ENCODE results near the gene DIPK2A. TPM values are rescaled to one million over a fixed set of nuclear protein-coding genes. Genes with fewer than 3 reads are reported as not detected.
A peak's percentile ranks its signal among the peaks of the same experiment; 100 is the strongest.

The DIPK2A gene
- total RNA-seq, 1 experiment from 2014 or later, result 37.7 TPM

DNA sequence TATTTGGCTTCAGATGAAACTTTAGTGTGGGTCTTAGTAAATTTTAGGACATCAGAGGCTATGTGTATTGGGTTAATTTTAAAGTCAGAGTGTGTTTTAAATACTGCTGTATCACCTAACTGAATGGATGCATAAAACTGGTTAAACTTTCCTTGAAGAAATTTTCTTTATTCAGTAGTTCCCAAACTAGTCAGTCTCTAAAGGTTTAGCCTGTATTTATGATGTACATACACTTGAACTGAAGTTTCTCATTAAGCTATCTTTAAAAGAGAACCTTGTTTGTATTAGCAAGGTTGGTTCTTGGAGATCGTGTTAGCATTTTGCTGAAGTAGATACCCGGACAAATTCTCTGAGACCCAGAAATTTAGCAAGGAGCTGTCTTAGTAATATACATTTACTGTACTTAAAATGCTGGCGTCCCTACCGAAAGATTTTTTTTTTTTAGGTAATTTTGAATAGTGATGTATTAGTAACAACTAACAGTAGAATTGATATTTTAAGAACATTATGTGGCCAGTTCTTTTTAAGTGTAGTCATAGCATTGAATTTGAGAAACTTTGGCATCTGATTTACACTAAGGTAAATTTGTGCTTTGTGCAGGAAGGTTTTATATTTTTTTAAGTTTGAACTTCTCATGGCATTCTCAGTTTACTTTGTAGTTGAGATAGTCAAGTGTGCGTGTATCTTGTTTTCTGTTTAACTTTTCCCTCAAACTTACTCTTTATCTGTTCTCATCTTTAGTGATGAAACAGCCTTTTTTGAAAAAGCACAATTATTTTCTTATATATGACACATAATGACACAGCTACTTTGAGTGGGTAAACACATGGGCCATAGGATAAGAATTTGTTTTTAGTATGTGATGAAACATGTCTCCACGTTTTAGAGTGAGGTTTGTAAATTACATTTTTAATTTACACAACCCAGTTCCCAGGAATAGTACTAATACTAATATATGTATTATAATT is 2.9 kb downstream of the DIPK2A start:
- peaks cover 54% of the 10 kb centered on the region for H3K36me3 Mint-ChIP-seq (ENCODE audit: insufficient read depth, unreplicated experiment)
- intact Hi-C loops (cut with micrococcal nuclease; ENCODE audit: unreplicated experiment), result loop anchor here (1.0 to 10.0 kb wide), 7 partner anchors 77 to 1793 kb away; no protein-coding TSS in a partner anchor
- no peaks in the 10 kb centered on the region for H3K9me3 Mint-ChIP-seq (ENCODE audit: low read depth, unreplicated experiment)
- CTCF ChIA-PET, result interaction anchor here (1.1 to 2.8 kb wide), 2 partner anchors 790 to 803 kb away, joined by 3 to 8 read pairs; no protein-coding TSS in a partner anchor
- H3K4me3 Mint-ChIP-seq (ENCODE audit: low read depth, unreplicated experiment), result peak overlapping the region; percentile 91
- no peaks in the 10 kb centered on the region for H3K27me3 Mint-ChIP-seq (ENCODE audit: unreplicated experiment)
- H3K4me1 Mint-ChIP-seq (ENCODE audit: low read depth, unreplicated experiment), result peaks cover 33% of the 10 kb centered on the region
- no TSS peak for BruUV-seq (replicated peaks)
- no peak for DNase-seq
- TF ChIP-seq, protein P1, sequence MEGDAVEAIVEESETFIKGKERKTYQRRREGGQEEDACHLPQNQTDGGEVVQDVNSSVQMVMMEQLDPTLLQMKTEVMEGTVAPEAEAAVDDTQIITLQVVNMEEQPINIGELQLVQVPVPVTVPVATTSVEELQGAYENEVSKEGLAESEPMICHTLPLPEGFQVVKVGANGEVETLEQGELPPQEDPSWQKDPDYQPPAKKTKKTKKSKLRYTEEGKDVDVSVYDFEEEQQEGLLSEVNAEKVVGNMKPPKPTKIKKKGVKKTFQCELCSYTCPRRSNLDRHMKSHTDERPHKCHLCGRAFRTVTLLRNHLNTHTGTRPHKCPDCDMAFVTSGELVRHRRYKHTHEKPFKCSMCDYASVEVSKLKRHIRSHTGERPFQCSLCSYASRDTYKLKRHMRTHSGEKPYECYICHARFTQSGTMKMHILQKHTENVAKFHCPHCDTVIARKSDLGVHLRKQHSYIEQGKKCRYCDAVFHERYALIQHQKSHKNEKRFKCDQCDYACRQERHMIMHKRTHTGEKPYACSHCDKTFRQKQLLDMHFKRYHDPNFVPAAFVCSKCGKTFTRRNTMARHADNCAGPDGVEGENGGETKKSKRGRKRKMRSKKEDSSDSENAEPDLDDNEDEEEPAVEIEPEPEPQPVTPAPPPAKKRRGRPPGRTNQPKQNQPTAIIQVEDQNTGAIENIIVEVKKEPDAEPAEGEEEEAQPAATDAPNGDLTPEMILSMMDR (IDR thresholded peaks at IDR 0.05; ENCODE audit: unreplicated experiment), result no peak
- peak overlapping the region; percentile 87 for H3K27ac Mint-ChIP-seq (ENCODE audit: unreplicated experiment)

DNA sequence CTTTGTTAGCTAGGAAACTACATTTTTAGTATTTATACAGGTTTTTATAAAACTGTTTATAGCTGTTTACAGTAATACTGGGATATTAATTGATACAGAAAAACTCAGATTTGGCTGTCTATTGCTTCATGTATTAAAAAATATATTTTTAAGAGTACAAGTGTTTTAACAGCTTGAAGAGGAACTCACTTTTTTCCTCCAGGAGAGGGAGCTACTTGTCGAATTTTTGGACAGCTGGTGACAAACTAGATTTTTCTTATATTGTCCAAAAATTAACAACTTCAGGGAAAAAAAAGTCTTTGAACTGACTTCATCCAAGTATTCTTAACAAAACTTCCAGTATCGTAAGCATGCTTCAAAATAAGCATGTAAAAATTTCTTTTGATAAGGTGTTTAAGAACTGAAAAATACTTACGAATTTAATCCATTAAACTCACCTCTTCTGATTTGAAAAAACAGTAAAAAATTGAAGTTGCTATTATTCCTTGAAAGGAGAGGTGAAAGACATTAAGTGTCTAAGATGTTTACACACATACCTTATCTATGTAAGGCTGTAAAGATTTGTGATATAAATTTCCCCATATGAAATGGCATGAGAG is 4.0 kb downstream of the DIPK2A start:
- no TSS peak for BruUV-seq (replicated peaks)
- H3K27ac Mint-ChIP-seq (ENCODE audit: unreplicated experiment), result peak overlapping the region; percentile 87
- intact Hi-C loops (cut with micrococcal nuclease; ENCODE audit: unreplicated experiment), result loop anchor here (1.0 to 10.0 kb wide), 5 partner anchors 129 to 795 kb away; no protein-coding TSS in a partner anchor
- peak overlapping the region; percentile 91 for H3K4me3 Mint-ChIP-seq (ENCODE audit: low read depth, unreplicated experiment)
- peaks cover 46% of the 10 kb centered on the region for H3K36me3 Mint-ChIP-seq (ENCODE audit: insufficient read depth, unreplicated experiment)
- no peaks in the 10 kb centered on the region for H3K9me3 Mint-ChIP-seq (ENCODE audit: low read depth, unreplicated experiment)
- peak; percentile 43 for DNase-seq
- TF ChIP-seq, protein P1 (IDR thresholded peaks at IDR 0.05; ENCODE audit: unreplicated experiment), result peak; percentile 68
- peaks cover 25% of the 10 kb centered on the region for H3K4me1 Mint-ChIP-seq (ENCODE audit: low read depth, unreplicated experiment)
- CTCF ChIA-PET, result interaction anchor here (0.6 to 2.8 kb wide), 7 partner anchors 55 to 1029 kb away, joined by 3 to 8 read pairs (median 3); no protein-coding TSS in a partner anchor
- H3K27me3 Mint-ChIP-seq (ENCODE audit: unreplicated experiment), result no peaks in the 10 kb centered on the region

DNA sequence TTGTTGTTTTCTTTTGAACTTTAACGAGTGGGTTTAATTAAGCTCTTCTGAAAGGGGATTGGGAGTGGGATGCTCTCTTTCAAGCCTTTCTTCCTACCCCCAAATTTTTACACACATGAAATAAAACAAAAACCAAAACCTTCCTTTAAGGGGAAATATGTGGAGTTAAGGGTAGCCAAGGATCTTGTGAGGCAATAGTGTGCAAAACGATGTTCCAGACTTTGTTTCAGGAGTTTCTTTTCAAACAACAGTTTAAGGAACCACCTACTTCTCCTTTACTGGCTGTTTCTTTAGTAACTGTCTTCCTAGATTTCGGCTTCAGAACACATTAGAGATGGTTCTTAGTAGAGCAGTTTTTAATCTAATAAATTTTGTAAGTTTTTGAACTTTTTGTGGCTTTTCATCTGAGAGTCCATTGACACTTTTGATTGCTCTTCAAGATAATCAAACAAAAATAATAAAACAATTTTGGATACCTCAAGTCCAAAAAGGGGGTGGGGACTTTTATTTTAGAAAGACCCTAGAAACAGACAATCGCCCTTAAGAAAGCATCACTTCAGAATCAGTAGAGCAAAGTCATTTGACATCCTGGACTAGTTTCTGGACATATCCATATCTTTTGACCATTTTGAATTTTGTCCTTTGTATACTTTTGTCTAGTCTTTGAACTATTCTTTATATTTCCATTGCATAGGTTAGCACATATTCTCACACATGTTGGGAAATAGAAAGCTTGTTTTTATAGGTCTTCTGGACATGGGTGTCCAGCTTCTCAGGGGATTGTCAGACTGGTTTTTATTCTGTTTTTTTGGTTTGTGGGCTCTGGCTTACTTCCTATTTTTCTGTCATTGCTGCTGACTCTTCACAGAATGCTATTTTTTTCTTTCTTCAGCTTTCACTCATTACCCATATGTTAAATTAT is 6.0 kb downstream of the DIPK2A start:
- TF ChIP-seq, protein P1 (IDR thresholded peaks at IDR 0.05; ENCODE audit: unreplicated experiment), result no peak
- H3K4me1 Mint-ChIP-seq (ENCODE audit: low read depth, unreplicated experiment), result peaks cover 28% of the 10 kb centered on the region
- peaks cover 26% of the 10 kb centered on the region for H3K36me3 Mint-ChIP-seq (ENCODE audit: insufficient read depth, unreplicated experiment)
- no peak overlapping the region for H3K4me3 Mint-ChIP-seq (ENCODE audit: low read depth, unreplicated experiment)
- BruUV-seq (replicated peaks), result no TSS peak
- no peak for DNase-seq
- CTCF ChIA-PET, result no interaction called here
- no peaks in the 10 kb centered on the region for H3K27me3 Mint-ChIP-seq (ENCODE audit: unreplicated experiment)
- intact Hi-C loops (cut with micrococcal nuclease; ENCODE audit: unreplicated experiment), result loop anchor here (2.0 to 10.0 kb wide), 3 partner anchors 127 to 547 kb away; no protein-coding TSS in a partner anchor
- no peak overlapping the region for H3K27ac Mint-ChIP-seq (ENCODE audit: unreplicated experiment)
- no peaks in the 10 kb centered on the region for H3K9me3 Mint-ChIP-seq (ENCODE audit: low read depth, unreplicated experiment)

DNA sequence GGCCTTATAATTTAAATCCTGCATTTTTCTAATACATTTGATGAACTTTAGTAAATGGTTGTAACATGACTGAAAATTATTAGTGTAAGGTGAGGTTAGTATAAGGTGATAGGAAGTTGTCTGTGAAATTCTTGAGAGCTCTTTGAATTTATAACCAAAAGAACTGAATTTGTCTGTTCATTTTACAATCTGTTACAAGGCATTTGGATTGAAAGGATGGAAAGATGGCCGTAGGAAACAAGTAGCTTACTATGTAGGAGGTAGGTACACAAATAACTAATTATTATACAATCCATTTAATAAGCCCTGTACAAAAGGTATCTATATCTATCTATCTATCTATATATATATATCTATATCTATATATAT is 6.6 kb downstream of the DIPK2A start:
- intact Hi-C loops (cut with micrococcal nuclease; ENCODE audit: unreplicated experiment), result loop anchor here (5.0 to 10.0 kb wide), 2 partner anchors 314 to 547 kb away; no protein-coding TSS in a partner anchor
- peaks cover under 1% of the 10 kb centered on the region for H3K9me3 Mint-ChIP-seq (ENCODE audit: low read depth, unreplicated experiment)

More for the DNA sequence above, 6.6 kb downstream of the DIPK2A start:
- H3K27ac Mint-ChIP-seq (ENCODE audit: unreplicated experiment), result no peak overlapping the region
- CTCF ChIA-PET, result no interaction called here
- no peak overlapping the region for H3K4me3 Mint-ChIP-seq (ENCODE audit: low read depth, unreplicated experiment)
- no peak for DNase-seq
- TF ChIP-seq, protein P1 (IDR thresholded peaks at IDR 0.05; ENCODE audit: unreplicated experiment), result no peak
- H3K36me3 Mint-ChIP-seq (ENCODE audit: insufficient read depth, unreplicated experiment), result peaks cover 20% of the 10 kb centered on the region
- H3K4me1 Mint-ChIP-seq (ENCODE audit: low read depth, unreplicated experiment), result peaks cover 35% of the 10 kb centered on the region
- no TSS peak for BruUV-seq (replicated peaks)
- H3K27me3 Mint-ChIP-seq (ENCODE audit: unreplicated experiment), result no peaks in the 10 kb centered on the region
